ENCODE results near the gene HELT.
A peak's percentile ranks its signal among the peaks of the same experiment; 100 is the strongest.

Gene HELT

GRCh38 chr4:185003596-185004351 is 14.5 kb upstream of the HELT start:
- Histone ChIP-seq H3K9ac (ENCODE audit: low read depth, low read length) (no peak overlapping the region), H3K9me3 (ENCODE audit: control insufficient read depth, insufficient read depth, low read length) (no peaks in the 10 kb centered on the region), H3K4me1 (ENCODE audit: control insufficient read depth, insufficient read depth, low read length) (no peaks in the 10 kb centered on the region), H3K27me3 (ENCODE audit: control insufficient read depth, insufficient read depth, low read length) (peaks cover 31% of the 10 kb centered on the region), H3K27ac (ENCODE audit: low read depth, low read length) (no peak overlapping the region), H3K36me3 (ENCODE audit: control insufficient read depth, insufficient read depth, low read length) (no peaks in the 10 kb centered on the region), H3K4me3 (ENCODE audit: low read depth, low read length) (no peak overlapping the region)

GRCh38 chr4:185004562-185005218 is 13.6 kb upstream of the HELT start:
- Histone ChIP-seq H3K9ac (ENCODE audit: low read depth, low read length) (no peak overlapping the region), H3K4me3 (ENCODE audit: low read depth, low read length) (peak overlapping the region; percentile 49), H3K27ac (ENCODE audit: low read depth, low read length) (no peak overlapping the region), H3K4me1 (ENCODE audit: control insufficient read depth, insufficient read depth, low read length) (no peaks in the 10 kb centered on the region), H3K36me3 (ENCODE audit: control insufficient read depth, insufficient read depth, low read length) (no peaks in the 10 kb centered on the region), H3K9me3 (ENCODE audit: control insufficient read depth, insufficient read depth, low read length) (no peaks in the 10 kb centered on the region), H3K27me3 (ENCODE audit: control insufficient read depth, insufficient read depth, low read length) (peaks cover 40% of the 10 kb centered on the region)

- no peak overlapping the region for H3K9ac ChIP-seq (ENCODE audit: low read depth, low read length)
- peak overlapping the region; percentile 49 for H3K4me3 ChIP-seq (ENCODE audit: low read depth, low read length)
- no peaks in the 10 kb centered on the region for H3K36me3 ChIP-seq (ENCODE audit: control insufficient read depth, insufficient read depth, low read length)
- H3K4me1 ChIP-seq (ENCODE audit: control insufficient read depth, insufficient read depth, low read length): no peaks in the 10 kb centered on the region
- no peaks in the 10 kb centered on the region for H3K9me3 ChIP-seq (ENCODE audit: control insufficient read depth, insufficient read depth, low read length)
- H3K27me3 ChIP-seq (ENCODE audit: control insufficient read depth, insufficient read depth, low read length): peaks cover 47% of the 10 kb centered on the region
- H3K27ac ChIP-seq (ENCODE audit: low read depth, low read length): no peak overlapping the region
These were observed 13.0 kb upstream of the HELT start for GRCh38 chr4:185005219-185005819.

- H3K36me3 ChIP-seq (ENCODE audit: control insufficient read depth, insufficient read depth, low read length): no peaks in the 10 kb centered on the region
- peaks cover 18% of the 10 kb centered on the region for H3K4me1 ChIP-seq (ENCODE audit: control insufficient read depth, insufficient read depth, low read length)
- H3K27ac ChIP-seq (ENCODE audit: low read depth, low read length): no peak overlapping the region
- H3K9ac ChIP-seq (ENCODE audit: low read depth, low read length): no peak overlapping the region
- H3K4me3 ChIP-seq (ENCODE audit: low read depth, low read length): no peak overlapping the region
- H3K27me3 ChIP-seq (ENCODE audit: control insufficient read depth, insufficient read depth, low read length): peaks cover 81% of the 10 kb centered on the region
- H3K9me3 ChIP-seq (ENCODE audit: control insufficient read depth, insufficient read depth, low read length): no peaks in the 10 kb centered on the region
These were observed 6.9 kb upstream of the HELT start for GRCh38 chr4:185011408-185011807.

- H3K27ac ChIP-seq (ENCODE audit: low read depth, low read length): no peak overlapping the region
- no peaks in the 10 kb centered on the region for H3K36me3 ChIP-seq (ENCODE audit: control insufficient read depth, insufficient read depth, low read length)
- H3K27me3 ChIP-seq (ENCODE audit: control insufficient read depth, insufficient read depth, low read length): peaks cover 100% of the 10 kb centered on the region
- no peak overlapping the region for H3K4me3 ChIP-seq (ENCODE audit: low read depth, low read length)
- H3K9me3 ChIP-seq (ENCODE audit: control insufficient read depth, insufficient read depth, low read length): no peaks in the 10 kb centered on the region
- H3K9ac ChIP-seq (ENCODE audit: low read depth, low read length): no peak overlapping the region
- H3K4me1 ChIP-seq (ENCODE audit: control insufficient read depth, insufficient read depth, low read length): peaks cover 33% of the 10 kb centered on the region
These were observed 4.7 kb upstream of the HELT start for GRCh38 chr4:185013417-185014125.

- H3K36me3 ChIP-seq (ENCODE audit: control insufficient read depth, insufficient read depth, low read length): no peaks in the 10 kb centered on the region
- no peak overlapping the region for H3K9ac ChIP-seq (ENCODE audit: low read depth, low read length)
- H3K27ac ChIP-seq (ENCODE audit: low read depth, low read length): no peak overlapping the region
- no peak overlapping the region for H3K4me3 ChIP-seq (ENCODE audit: low read depth, low read length)
- H3K9me3 ChIP-seq (ENCODE audit: control insufficient read depth, insufficient read depth, low read length): no peaks in the 10 kb centered on the region
- peaks cover 42% of the 10 kb centered on the region for H3K4me1 ChIP-seq (ENCODE audit: control insufficient read depth, insufficient read depth, low read length)
- H3K27me3 ChIP-seq (ENCODE audit: control insufficient read depth, insufficient read depth, low read length): peaks cover 100% of the 10 kb centered on the region
These were observed 3.2 kb upstream of the HELT start for GRCh38 chr4:185015108-185015507.

GRCh38 chr4:185016101-185016940 is 2.0 kb upstream of the HELT start:
- Histone ChIP-seq H3K9ac (ENCODE audit: low read depth, low read length) (no peak overlapping the region), H3K4me3 (ENCODE audit: low read depth, low read length) (peak overlapping the region; percentile 37)

GRCh38 chr4:185016946-185017758 is 1.1 kb upstream of the HELT start:
- no peak overlapping the region for H3K27ac ChIP-seq (ENCODE audit: low read depth, low read length)
- H3K4me1 ChIP-seq (ENCODE audit: control insufficient read depth, insufficient read depth, low read length): peaks cover 53% of the 10 kb centered on the region
- no peaks in the 10 kb centered on the region for H3K9me3 ChIP-seq (ENCODE audit: control insufficient read depth, insufficient read depth, low read length)
- peaks cover 100% of the 10 kb centered on the region for H3K27me3 ChIP-seq (ENCODE audit: control insufficient read depth, insufficient read depth, low read length)
- H3K4me3 ChIP-seq (ENCODE audit: low read depth, low read length): peak overlapping the region; percentile 37
- no peaks in the 10 kb centered on the region for H3K36me3 ChIP-seq (ENCODE audit: control insufficient read depth, insufficient read depth, low read length)
- no peak overlapping the region for H3K9ac ChIP-seq (ENCODE audit: low read depth, low read length)

More at GRCh38 chr4:185016101-185016940, 2.0 kb upstream of the HELT start:
- Histone ChIP-seq H3K27ac (ENCODE audit: low read depth, low read length) (no peak overlapping the region), H3K27me3 (ENCODE audit: control insufficient read depth, insufficient read depth, low read length) (peaks cover 100% of the 10 kb centered on the region), H3K36me3 (ENCODE audit: control insufficient read depth, insufficient read depth, low read length) (no peaks in the 10 kb centered on the region), H3K9me3 (ENCODE audit: control insufficient read depth, insufficient read depth, low read length) (no peaks in the 10 kb centered on the region), H3K4me1 (ENCODE audit: control insufficient read depth, insufficient read depth, low read length) (peaks cover 49% of the 10 kb centered on the region)

GRCh38 chr4:185018834-185019455 is 655 bp downstream of the HELT start:
- Histone ChIP-seq H3K27ac (ENCODE audit: low read depth, low read length) (no peak overlapping the region), H3K27me3 (ENCODE audit: control insufficient read depth, insufficient read depth, low read length) (peaks cover 100% of the 10 kb centered on the region), H3K9ac (ENCODE audit: low read depth, low read length) (no peak overlapping the region), H3K4me3 (ENCODE audit: low read depth, low read length) (peak overlapping the region; percentile 48), H3K4me1 (ENCODE audit: control insufficient read depth, insufficient read depth, low read length) (peaks cover 45% of the 10 kb centered on the region), H3K9me3 (ENCODE audit: control insufficient read depth, insufficient read depth, low read length) (no peaks in the 10 kb centered on the region), H3K36me3 (ENCODE audit: control insufficient read depth, insufficient read depth, low read length) (no peaks in the 10 kb centered on the region)
